COR-L47 (cell line): ENCODE measurements around the gene SULT2B1.

Experiments
- DNase-seq: peaks from one replicate; lab custom pipeline; 2025; lab: John Stamatoyannopoulos, UW

The SULT2B1 gene

DNA sequence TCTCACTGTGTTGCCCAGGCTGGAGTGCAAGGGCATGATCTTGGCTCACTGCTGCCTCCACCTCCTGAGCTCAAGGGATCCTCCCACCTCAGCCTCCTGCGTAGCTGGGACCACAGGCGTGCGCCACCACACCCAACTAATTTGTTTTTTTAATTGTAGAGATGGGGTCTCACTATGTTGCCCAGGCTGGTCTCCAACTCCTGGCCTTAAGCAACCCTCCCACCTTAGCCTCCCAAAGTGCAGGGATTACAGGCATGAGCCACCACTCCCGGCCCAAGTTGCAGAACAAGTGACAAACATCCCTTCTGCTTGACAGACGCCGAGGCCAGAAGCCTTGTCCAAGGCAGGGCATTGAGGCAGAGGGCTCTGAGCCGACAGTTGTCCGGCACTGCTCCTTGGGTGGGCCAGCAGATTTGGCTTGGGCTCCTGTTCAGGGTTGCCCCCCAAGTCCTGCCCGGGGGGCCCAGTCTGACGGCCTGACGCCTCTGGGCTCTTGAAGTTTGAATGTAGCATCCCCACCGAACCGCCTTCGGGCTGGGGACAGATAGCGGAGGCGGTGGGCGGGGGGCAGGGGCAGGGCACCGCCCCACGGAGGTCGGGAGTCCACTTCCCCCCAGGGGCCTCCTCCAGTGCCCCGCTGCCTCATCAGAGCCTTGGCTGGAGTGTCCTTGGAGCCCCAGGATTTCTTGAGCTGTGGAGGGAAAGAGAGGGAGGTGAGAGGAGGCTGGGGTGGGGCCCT, 48.9 kb downstream of the SULT2B1 start:
- no peak for DNase-seq

DNA sequence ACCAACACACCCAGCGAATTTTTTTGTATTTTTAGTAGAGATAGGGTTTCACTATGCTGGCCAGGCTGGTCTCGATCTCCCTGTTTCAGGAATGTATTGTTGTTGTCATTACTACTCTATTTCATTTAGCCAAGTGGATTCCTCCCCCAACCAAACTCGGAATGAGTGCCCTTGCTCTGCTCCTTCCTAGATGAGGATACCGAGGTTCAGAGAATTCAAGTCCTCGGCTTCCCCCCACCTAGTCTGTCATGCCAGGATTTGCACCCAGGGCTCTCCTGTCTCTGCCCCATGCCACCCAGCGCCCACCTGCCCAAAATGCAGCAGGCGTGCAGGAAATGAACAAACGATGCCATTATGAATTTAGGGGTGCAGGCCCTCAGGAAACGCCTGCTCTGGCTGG, 51.0 kb downstream of the SULT2B1 start:
- no peak for DNase-seq

DNA sequence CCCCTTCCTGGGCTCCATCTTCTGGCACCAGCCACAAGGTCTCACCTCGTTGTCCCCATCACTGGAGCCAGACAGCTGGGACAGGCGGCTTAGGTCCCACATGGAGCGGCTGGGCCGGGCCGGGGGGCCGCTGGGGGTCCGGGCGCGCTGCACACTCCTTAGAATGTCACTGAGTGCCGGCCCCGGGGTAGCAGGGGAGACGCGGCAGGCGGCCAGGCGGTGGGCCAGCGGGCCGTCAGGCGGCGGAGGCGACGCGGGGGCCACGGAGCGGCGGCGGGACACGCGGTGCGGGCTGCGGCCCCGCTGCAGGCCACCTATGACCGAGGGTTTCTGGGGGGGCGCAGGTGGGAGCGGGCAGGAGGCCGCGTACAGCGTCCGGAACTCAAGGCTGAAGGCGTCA, 51.5 kb downstream of the SULT2B1 start:
- DNase-seq = no peak

DNA sequence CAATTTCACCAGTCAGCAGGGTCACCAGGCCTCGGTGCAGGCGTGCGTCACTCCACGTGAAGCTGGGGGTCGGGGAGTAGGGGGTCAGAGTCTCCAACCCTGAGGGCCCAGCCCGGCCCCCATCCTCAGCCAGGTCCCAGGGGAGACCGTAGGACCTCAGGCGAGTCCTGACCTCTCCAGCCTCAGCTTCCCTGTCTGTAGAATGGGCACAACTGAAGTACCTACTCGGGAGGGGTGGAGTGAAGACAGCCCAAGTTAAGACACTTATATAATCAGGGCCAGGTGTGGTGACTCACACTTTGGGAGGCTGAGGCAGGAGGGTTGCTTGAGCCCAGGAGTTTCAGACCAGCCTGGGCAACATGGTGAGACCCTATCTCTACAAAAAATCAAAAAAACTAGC, 51.9 kb downstream of the SULT2B1 start:
- no peak for DNase-seq

DNA sequence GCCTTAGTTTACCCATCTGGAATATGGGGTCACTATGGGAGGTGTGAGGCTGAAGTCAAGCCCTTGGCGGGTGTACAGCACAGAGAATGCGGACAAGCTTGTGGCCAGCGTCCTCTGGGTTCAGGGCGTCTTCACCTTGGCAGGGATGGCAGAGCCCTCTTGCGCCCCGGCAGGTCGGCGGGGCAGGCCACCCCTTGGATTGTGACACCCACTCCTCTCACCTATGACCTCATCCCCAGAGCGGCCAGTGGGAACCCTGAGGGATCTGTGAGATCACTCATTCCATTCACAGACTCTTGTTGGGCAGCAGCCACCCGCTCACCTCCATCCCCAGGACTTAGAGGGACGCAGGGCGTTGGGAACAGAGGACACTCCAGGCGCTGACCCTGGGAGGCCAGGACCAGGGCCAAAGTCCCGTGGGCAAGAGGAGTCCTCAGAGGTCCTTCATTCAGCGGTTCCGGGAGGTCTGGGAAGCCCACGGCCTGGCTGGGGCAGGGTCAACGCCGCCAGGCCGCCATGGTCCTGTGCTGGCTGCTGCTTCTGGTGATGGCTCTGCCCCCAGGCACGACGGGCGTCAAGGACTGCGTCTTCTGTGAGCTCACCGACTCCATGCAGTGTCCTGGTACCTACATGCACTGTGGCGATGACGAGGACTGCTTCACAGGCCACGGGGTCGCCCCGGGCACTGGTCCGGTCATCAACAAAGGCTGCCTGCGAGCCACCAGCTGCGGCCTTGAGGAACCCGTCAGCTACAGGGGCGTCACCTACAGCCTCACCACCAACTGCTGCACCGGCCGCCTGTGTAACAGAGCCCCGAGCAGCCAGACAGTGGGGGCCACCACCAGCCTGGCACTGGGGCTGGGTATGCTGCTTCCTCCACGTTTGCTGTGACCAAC, 54.7 kb downstream of the SULT2B1 start, which contains the start of gene SPACA4:
Gene SPACA4, plus strand, starts transcription at position 280 of the 896 bp plus-strand sequence. Its CDS starts 237 bp downstream, at position 517.
- no peak for DNase-seq

DNA sequence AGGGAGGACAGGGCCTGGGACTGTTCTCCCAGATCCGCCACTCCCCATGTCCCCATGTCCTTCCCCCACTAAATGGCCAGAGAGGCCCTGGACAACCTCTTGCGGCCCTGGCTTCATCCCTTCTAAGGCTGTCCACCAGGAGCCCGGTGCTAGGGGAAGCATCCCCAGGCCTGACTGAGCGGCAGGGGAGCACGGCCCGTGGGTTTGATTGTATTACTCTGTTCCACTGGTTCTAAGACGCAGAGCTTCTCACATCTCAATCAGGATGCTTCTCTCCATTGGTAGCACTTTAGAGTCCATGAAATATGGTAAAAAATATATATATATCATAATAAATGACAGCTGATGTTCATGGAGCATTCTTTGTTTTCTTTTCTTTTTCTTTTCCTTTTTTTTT, 55.4 kb downstream of the SULT2B1 start:
- no peak for DNase-seq

DNA sequence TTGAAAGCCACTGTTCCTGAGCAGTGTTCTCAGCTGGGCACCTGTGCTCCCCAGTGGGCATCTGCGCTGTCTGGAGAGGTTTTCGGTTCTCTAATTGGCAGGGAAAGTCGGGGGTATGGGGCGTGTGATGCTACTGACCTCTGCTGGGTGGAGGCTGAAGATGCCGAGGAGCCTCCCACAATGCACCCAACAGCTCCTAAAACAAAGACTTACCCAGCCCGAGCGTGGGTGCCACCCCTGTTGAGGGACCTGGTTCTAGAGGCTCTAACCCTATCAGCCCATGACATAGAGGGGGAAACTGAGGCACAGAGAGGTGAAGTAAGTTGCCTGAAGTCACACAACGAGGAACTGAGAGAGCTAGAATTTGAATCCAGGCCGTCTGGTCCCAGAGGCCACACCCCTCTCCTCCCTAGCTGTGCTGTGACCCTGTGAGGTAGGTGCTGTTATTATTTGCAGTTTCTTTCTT, 56.9 kb downstream of the SULT2B1 start:
- DNase-seq = peak; percentile 77

DNA sequence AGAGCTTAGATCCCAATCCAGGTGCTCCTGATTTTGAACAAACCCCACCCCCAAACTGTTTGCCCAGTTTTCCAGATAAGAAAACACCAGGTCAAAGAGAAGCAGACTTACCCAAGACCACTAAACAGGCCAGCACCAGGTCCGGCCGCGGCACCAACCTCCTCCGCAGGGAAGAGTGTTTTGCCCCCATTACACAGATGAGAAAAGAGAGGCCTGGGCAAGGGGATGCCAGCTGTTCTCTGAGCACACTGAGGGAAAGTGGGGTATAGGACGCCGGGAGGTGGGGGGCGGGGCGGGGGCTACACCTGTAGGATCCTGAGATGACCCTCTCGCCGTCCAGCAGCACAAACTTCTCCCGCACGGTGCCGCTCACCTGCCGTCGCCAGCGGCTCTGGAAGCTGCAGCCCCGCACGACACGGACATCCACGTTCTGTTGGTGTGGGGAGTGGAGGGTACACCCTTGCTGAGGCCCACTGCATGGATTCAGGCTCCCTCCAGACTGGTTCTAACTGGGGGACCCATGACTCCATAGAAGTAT, 57.7 kb downstream of the SULT2B1 start:
- DNase-seq = no peak

DNA sequence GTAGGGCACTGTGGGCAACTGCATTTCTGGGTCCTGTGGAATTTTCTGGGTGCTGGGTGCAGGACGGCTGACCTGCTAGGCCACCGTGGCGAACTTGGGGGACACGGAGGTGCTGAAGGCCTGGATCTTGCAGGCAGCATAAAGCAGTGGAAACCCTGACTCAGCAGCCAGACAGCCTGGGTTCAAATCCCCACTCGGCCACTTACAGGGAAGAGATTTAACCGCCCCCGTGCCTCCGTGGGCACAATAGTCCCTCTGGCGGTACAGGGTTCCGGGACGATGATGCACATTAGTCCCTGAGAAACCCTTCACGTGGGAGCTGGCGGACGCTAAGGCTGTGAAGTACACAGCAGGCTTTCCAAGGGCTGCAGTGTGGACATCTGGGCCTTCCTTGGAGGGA, 59.9 kb downstream of the SULT2B1 start:
- no peak for DNase-seq

DNA sequence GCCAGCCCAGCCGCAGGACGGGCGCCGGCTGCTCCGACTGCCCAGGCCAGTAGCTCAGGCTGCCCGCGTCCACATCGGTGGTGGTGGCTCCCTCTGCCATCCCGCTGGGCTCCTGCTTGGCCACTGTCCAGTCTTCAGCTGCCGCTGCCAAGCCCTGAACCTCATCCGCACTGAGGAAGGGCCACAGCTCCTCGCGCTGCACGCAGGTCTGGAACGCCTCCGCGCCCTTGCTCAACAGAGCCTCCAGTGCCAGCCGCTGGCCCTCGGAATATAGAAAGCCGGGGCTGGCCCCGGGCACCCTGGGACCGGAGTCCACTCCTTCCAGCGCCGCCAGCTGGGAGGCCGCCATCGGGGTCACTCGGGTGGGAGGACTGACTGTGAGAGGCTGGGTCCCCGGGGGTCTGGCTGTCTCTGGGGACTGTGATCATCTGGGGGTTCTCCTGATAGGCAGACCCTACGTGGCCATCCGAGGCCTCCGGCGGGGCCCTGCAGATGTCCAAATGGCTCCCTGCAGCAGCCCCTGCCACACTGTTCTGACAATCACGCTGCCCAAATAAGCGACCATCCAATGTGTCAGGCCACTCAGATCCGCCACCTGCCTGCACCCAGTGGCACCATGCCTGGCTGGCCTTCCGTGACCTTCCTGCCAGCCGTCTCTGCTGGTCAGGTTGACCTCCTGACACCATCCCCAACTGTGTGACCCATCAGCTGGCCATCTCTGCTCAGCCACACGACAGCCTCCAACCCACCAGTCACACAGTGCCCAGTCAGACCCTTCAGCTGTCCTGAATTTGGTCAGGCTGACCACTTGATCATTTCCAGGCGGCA, 61.3 kb downstream of the SULT2B1 start:
- DNase-seq = no peak

DNA sequence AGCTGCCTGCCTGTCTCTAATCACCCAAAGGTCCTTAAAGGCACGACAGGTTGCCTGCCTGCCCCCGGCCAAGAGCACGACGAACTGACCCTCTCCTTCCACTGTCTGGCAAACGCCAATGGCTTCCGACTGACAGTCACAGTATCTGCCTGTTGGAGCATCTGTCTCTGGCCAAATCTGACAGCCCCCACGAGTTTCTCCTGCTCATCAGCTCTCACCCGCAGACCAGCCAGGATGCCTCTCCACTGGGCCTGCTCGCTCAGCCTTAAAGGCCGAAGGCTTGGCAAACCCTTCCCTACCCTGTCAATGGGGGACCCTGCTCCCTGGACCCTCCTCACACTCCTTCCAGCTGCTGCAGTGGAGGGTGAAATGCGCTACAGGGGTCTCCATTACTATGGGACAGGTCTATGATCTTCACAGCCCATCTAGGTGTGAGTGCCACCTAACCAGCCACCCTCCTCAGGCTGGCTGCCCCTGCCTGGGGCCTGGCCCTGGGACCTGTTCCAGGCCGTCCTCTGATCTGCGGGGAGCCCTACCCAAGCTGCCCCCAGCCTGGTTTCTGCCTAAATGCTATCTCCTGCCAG, 62.0 kb downstream of the SULT2B1 start:
- DNase-seq = no peak

DNA sequence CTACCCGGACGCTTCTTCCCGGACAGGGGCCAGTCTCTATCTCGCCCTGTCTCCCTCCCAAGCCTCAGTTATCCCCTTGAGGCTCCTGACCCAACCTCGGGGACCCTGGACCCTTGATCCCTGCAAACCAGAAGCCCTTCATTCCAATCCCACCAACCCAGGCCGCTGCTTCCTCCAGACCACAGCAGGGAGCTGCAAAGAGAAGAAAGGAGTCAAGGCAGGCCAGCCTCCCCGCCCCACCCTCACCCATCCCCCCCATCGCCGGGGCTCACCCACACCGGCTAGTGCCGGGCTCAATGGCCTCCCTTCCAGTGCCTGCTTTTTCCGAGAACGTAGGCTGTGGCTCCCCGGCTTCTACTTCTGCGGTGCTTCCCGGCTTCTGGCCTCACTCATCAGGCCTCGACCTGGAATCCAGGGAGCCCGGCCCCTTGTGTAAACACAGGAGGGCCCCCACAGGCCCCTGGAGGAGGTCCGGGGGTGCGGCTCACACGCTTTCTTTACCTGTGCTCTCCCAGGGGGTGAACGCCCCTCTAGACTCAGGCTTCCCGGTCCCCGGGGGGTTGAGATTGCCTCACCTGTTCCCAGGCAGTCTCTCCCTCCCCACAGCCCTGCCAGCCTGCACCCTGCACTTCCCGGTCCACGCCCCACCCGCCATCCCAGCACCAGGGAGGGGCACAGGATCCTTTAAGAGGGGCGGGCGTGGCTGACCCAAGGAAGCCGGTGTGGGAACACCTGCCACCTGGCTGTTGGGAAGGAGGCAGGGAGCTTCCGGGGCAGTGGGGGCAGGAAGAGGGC, 62.7 kb downstream of the SULT2B1 start, which contains the start of gene FAM83E:
Gene FAM83E, minus strand, starts transcription at position 641 of the 795 bp plus-strand sequence. CDS start 1,704 bp downstream, outside the sequence.
- peak; percentile 18 for DNase-seq

DNA sequence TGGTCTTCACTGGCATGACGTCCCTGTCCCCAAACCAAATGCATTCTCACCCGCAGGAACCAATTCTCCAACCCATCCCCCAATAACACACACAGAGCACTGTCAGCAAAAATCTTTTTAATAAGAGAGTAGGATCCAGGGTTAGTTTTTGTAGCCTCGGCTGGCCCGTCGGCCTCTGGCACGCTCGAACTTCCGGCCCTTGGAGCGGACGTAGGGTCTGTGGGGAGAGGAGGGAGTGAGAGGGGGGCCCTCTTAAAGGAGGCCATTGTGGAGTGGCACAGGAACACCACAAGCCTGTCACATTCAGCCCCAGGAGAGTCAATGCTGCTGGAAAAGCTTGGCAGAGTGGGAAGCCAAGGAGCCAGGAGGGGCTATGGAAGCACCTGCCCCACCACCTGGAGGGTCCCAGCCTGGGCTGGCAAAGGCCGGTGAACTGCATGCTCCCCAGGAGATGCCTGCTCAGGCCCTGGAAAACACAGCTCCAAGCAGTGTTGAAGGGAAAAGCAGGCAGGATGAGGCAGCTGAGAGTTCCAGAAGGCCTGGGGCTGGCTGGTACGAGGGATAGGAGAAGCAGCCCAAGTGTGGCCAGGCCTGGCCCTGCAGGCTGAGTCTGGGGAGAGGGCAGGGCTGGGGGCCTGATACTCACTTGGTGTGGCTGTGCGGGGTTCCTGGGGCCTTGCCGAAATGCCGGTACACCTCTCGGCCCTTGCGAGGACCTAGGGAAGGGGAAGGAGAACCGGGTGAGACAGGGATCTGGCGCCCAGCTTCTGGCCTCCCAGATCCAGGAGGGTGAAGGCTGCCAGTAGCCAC, 63.5 kb downstream of the SULT2B1 start:
- DNase-seq = no peak

DNA sequence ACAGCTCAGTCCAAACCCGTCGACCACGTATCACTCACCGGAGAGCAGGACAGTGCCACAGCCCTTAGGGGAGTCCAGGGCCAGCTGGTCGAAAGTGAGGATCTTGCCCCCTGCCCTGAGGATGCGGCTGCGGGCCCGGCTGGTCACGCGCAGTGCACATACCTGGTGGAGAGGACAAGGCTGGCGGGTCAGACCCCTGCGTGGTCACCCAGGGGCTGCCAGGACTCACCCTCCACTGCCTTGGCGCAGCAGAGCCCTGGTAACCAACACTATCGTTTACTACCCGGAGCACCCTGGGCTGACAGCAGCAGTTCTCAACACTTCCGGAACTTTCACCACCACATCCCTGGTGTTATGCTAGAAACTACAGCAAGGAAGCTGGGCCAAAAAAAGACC, 64.1 kb downstream of the SULT2B1 start:
- DNase-seq = no peak

DNA sequence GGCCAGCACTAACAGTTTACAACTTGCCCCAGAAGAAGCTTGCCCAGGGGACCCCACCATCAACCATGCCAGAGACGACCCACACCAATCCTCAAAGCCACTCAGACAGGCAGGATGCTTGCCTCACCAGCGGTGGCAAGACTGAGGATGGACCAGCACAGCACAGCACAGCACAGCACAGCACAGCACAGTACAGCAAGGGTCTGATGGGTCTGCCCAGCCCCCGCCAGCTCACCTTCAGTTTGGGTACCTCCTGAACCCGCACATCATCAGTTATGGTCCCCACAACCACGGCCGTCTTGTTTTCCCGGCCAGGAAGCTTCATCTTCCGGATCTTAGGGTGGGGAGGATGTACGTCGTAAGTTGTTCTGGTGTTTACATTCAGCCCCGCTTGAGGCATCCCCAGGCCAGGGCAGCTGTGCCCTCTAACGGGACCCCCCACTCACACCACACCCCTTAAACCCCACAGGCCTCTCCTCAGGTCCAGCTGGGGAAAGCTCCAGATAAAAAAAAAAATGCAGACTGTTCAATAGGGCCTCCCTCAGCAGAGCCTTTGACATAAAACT, 64.6 kb downstream of the SULT2B1 start:
- DNase-seq = no peak

DNA sequence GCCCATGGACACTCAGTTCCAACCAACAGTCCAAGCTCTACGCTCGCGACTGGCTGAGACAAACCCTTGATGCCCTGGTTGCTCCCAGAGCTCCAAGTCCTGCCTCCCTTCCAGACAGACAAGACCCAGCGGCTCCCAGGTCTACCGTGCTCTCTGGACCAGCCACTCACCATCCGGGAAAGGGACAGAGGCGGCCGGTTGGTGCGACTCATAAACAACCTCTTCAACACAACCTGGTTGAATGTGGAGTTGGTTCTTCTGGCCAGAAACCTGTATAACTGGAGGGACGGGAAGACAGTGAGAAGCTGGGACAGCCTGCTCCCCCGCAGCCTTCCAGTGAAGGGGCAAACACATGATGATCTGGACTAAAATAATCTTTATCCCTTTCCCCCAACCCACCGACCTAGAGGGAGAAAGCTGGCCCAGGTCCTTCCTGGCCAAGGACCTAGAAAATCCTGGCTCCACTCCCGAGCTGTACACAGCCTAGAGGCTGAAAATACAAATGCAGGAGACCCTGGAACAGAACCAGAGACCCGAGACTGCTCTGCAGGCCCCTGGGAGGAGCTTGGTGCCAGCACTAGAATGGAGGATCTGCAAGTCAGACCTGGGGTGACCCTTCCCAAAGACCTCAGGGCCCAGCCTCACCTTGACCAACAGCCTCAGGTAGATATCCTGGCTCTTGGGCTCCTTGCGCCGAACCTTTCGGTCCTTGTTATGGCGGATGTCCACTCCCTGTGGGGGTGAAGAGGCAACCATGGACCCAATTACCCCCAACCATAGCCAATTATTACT, 65.4 kb downstream of the SULT2B1 start:
- DNase-seq = no peak

DNA sequence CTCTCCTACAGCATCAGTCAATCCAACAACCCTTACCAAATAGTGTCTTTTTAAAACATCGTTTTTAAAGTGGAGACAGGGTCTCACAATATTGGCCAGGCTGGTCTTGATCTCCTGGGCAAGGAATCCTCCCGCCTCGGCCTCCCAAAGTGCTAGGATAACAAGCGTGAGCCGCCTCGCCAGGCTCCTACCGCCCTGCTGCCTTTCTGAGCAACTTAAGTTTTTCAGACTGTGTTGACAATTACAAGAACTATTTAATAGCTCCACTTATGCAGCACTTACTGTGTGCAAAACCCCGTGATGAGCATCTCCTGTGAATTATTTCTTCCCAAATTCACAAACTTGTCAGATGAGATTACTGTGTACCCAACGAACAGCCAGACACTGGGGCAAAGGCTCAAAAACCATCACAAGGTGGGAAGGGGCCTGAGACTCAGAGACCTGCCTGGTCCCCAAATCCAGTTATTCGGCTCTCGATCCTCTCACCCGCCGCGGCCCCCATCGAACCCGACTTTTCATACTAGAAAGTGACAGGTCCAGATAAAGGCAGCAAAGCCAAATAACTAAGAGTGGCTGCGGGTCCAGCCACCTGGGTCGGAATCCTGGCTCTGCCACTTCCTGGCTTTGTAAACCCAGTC, 66.4 kb downstream of the SULT2B1 start:
- peak; percentile 48 for DNase-seq
